ENCODE measurements around the gene CD44. TPM values are rescaled to one million over a fixed set of nuclear protein-coding genes. Genes with fewer than 3 reads are reported as not detected.
"Not testable (repeated sequence)": the region's sequence is repeated elsewhere in the genome, so short reads cannot be mapped to it uniquely, and the experiment has no call there.

Gene CD44
- total RNA-seq, result 1,000 to 10,000 TPM in 1 of 4 donors, 100 to 1,000 TPM in 3; 861 to 1,282 (median 914) TPM

DNA sequence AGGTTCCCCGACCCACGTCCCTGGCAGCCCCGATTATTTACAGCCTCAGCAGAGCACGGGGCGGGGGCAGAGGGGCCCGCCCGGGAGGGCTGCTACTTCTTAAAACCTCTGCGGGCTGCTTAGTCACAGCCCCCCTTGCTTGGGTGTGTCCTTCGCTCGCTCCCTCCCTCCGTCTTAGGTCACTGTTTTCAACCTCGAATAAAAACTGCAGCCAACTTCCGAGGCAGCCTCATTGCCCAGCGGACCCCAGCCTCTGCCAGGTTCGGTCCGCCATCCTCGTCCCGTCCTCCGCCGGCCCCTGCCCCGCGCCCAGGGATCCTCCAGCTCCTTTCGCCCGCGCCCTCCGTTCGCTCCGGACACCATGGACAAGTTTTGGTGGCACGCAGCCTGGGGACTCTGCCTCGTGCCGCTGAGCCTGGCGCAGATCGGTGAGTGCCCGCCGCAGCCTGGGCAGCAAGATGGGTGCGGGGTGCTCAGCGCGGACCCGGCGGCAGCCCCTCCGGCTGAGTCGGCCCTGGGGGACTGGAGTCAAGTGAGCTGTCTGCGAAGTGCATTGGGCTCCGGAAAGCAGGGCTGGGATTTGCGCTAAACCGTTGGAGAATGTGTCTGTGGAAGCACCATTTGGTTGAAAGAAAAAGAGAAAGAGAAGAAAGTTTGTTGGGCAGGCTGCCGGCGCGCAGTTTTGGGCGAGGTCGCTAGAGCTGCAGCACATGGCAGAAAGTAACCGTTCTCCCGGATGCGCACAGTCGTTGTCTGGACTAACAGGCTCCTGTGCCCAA, at the start of gene CD44:
Gene CD44, plus strand, starts transcription at position 229 of the 779 bp plus-strand sequence. Its CDS starts 133 bp downstream, at position 362.
- 1% methylated on average over 34 to 52 of the region's 55 CpGs for WGBS, 2 donors
- DNase-seq (ENCODE audit: low spot score in 2 of 2), result peak; percentile 87 to 96
- intact Hi-C loops (cut with DNase I; ENCODE audit: low total_unique reads), result no loop called here
- peak in 1 of 2 donors; percentile 72 for TF ChIP-seq POLR2A (IDR thresholded peaks at IDR 0.05)
- TF ChIP-seq, protein P1, sequence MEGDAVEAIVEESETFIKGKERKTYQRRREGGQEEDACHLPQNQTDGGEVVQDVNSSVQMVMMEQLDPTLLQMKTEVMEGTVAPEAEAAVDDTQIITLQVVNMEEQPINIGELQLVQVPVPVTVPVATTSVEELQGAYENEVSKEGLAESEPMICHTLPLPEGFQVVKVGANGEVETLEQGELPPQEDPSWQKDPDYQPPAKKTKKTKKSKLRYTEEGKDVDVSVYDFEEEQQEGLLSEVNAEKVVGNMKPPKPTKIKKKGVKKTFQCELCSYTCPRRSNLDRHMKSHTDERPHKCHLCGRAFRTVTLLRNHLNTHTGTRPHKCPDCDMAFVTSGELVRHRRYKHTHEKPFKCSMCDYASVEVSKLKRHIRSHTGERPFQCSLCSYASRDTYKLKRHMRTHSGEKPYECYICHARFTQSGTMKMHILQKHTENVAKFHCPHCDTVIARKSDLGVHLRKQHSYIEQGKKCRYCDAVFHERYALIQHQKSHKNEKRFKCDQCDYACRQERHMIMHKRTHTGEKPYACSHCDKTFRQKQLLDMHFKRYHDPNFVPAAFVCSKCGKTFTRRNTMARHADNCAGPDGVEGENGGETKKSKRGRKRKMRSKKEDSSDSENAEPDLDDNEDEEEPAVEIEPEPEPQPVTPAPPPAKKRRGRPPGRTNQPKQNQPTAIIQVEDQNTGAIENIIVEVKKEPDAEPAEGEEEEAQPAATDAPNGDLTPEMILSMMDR (IDR thresholded peaks at IDR 0.05), result no peak
- peak within 1 kb of the TSS; percentile 97 for H3K4me3 ChIP-seq (ENCODE audit: low read depth, poor library complexity, severe bottlenecking)

DNA sequence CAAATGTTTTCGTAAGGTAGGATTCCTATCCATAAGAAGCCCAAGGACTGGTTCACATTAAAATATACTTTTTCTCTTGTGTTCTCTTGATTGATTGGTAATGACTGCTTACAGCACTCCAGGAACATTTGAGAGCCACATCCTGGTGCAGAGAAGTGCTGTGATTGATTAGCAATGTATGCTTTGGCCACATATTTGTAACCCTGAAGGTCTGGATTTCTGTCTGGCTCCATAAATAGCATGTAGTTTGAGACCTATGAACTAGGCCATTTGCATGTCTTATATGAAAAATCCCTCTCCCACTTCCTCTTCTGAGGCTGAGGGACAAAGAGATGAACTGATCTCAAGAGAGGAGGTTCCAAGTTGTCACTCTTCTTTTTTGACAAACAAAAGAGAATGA, 49.3 kb upstream of the CD44 start:
- H3K4me3 ChIP-seq (ENCODE audit: low read depth, poor library complexity, severe bottlenecking), result no peak overlapping the region
- 95 to 96% methylated on average over 1 of the region's 1 CpG for WGBS, 2 donors
- intact Hi-C loops (cut with DNase I; ENCODE audit: low total_unique reads), result no loop called here
- DNase-seq (ENCODE audit: low spot score in 2 of 2), result no peak
- TF ChIP-seq POLR2A (IDR thresholded peaks at IDR 0.05), result no peak
- TF ChIP-seq, protein P1 (IDR thresholded peaks at IDR 0.05), result no peak

DNA sequence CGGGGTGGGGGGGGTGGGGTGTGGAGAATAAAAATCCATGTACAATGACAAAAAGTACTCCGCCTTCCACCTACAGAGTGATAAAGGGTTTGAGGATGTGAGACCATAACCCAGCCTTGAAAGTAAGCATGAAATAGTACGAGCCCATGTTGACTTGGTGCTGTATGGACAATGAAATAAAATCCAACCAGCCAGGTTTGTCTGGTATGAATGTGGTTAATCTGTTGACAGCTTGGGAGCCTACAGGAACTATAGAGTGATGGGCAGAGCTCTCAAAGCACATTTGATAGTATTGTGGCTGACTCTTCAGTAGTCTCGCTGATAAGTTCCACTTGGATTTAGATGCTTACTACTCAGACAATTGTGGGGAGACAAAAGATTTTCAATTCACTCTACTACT, 48.8 kb upstream of the CD44 start:
- WGBS, 2 donors, result 88 to 92% methylated on average over 4 of the region's 4 CpGs
- intact Hi-C loops (cut with DNase I; ENCODE audit: low total_unique reads), result no loop called here
- TF ChIP-seq, protein P1 (IDR thresholded peaks at IDR 0.05), result no peak
- TF ChIP-seq POLR2A (IDR thresholded peaks at IDR 0.05), result no peak

DNA sequence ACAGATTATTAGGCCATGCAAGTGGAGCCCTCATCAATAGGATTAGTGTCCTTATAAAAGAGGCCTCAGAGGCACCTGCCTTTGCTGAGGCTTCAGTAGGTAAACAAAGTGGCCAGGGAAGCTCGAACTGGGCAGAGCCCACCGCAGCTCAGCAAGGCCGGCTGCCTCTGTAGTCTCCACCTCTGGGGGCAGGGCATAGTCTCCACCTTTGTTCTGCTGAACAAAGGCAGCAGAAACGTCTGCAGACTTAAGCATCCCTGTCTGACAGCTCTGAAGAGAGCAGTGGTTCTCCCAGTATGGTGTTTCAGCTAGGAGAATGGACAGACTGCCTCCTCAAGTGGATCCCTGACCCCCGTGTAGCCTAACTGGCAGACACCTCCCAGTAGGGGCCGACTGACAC, 48.0 kb upstream of the CD44 start:
- intact Hi-C loops (cut with DNase I; ENCODE audit: low total_unique reads); H3K4me3 ChIP-seq (ENCODE audit: low read depth, poor library complexity, severe bottlenecking); DNase-seq (ENCODE audit: low spot score in 2 of 2): not testable (repeated sequence)
- 72 to 92% methylated on average over 5 to 6 of the region's 6 CpGs for WGBS, 2 donors

More for the DNA sequence above, 48.8 kb upstream of the CD44 start:
- H3K4me3 ChIP-seq (ENCODE audit: low read depth, poor library complexity, severe bottlenecking), result no peak overlapping the region
- no peak for DNase-seq (ENCODE audit: low spot score in 2 of 2)

DNA sequence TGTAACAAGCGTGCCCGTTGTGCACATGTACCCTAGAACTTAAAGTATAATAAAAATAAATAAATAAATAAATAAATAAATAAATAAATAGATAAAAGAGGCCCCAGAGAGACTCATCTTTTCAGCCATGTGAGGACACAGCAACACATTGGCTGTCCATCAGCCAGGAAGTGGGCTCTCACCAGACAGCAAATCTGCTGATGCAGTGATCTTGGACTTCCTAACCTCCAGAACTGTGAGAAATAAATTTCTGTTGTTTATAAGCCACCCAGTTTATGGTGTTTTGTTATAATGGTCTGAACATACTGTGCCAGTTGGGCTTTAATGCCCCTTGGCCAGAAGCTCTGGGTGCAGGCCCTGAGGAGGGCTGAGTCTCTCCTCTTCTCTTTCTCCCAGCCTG, 42.2 kb upstream of the CD44 start:
- no peak for TF ChIP-seq POLR2A (IDR thresholded peaks at IDR 0.05)
- TF ChIP-seq, protein P1 (IDR thresholded peaks at IDR 0.05), result no peak
- intact Hi-C loops (cut with DNase I; ENCODE audit: low total_unique reads), result no loop called here
- 47 to 97% methylated on average over 2 of the region's 2 CpGs for whole genome bisulfite sequencing, 2 donors
- DNase-seq (ENCODE audit: low spot score in 2 of 2), result no peak
- no peak overlapping the region for H3K4me3 ChIP-seq (ENCODE audit: low read depth, poor library complexity, severe bottlenecking)

DNA sequence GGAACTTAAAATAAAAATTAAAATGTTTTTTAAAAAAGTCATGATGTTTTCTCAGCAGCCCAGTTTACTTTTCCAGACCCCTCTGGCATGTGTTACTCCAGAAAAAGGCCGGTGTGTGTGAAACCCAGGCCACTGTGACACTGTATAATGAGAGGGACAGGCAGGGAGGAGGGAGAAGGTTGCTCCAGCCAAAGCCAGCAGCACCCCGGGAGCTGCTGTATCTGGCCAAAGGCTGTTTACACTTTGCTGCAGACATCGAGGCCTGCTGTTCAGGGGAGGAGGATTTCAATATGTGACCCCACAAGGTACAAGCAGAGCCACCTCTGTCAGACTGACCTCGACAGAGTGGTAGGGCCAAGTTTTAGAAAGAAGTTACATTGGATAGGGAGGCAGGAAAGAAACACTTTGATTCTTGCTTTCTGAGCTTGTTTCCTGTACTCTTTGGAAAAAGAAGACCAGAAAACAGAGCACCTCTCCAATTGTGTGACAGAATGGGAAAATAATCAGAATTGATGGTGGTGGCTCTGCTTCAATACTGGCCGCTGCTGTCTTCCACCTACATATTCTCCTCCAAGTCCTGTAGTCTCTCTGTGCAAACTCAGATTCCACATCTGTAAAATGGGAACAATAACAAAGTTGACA, 41.0 kb upstream of the CD44 start:
- WGBS, 2 donors, result 48 to 63% methylated on average over 5 of the region's 5 CpGs
- intact Hi-C loops (cut with DNase I; ENCODE audit: low total_unique reads), result no loop called here
- no peak for DNase-seq (ENCODE audit: low spot score in 2 of 2)

More for the DNA sequence above, 41.0 kb upstream of the CD44 start:
- no peak for TF ChIP-seq POLR2A (IDR thresholded peaks at IDR 0.05)
- TF ChIP-seq, protein P1 (IDR thresholded peaks at IDR 0.05), result no peak
- H3K4me3 ChIP-seq (ENCODE audit: low read depth, poor library complexity, severe bottlenecking), result no peak overlapping the region

Data from lower leg skin (tissue), 4 donors.